GM19455 (cell line): ENCODE results near the gene SLC6A6.

ENCODE experiments used
- ATAC-seq: cut with Tn5 transposase; IDR thresholded peaks from one replicate; pipeline ENCODE4 v1.9.1; 2021; ENCODE audit not compliant: unreplicated experiment

Gene SLC6A6

GRCh38 chr3:14481646-14482036 is 79.2 kb downstream of the SLC6A6 start:
- no peak for ATAC-seq

- no peak for ATAC-seq
Observed at GRCh38 chr3:14482271-14482721, 79.9 kb downstream of the SLC6A6 start.

GRCh38 chr3:14483286-14483685 is 80.9 kb downstream of the SLC6A6 start:
- no peak for ATAC-seq

GRCh38 chr3:14484741-14485140 is 82.3 kb downstream of the SLC6A6 start:
- no peak for ATAC-seq

- no peak for ATAC-seq
Observed at GRCh38 chr3:14485981-14486380, 83.6 kb downstream of the SLC6A6 start.

- no peak for ATAC-seq
Observed at GRCh38 chr3:14486460-14486859, 84.1 kb downstream of the SLC6A6 start.

GRCh38 chr3:14487086-14487485 is 84.7 kb downstream of the SLC6A6 start:
- no peak for ATAC-seq

- no peak for ATAC-seq
Observed at GRCh38 chr3:14487821-14488220, 85.4 kb downstream of the SLC6A6 start.

- ATAC-seq: no peak
Observed at GRCh38 chr3:14488286-14489041, 86.1 kb downstream of the SLC6A6 start.

GRCh38 chr3:14489641-14490040 is 87.2 kb downstream of the SLC6A6 start:
- no peak for ATAC-seq

- no peak for ATAC-seq
Observed at GRCh38 chr3:14490255-14490654, 87.8 kb downstream of the SLC6A6 start.

- no peak for ATAC-seq
Observed at GRCh38 chr3:14490831-14491230, 88.4 kb downstream of the SLC6A6 start.

GRCh38 chr3:14491396-14492190 is 89.2 kb downstream of the SLC6A6 start:
- ATAC-seq: no peak

GRCh38 chr3:14492948-14493881 is 90.8 kb downstream of the SLC6A6 start:
- no peak for ATAC-seq

GRCh38 chr3:14494279-14494972 is 92.0 kb downstream of the SLC6A6 start:
- no peak for ATAC-seq

- no peak for ATAC-seq
Observed at GRCh38 chr3:14494973-14495300, 92.5 kb downstream of the SLC6A6 start.

- no peak for ATAC-seq
Observed at GRCh38 chr3:14496351-14496750, 93.9 kb downstream of the SLC6A6 start.

GRCh38 chr3:14497321-14497720 is 94.9 kb downstream of the SLC6A6 start:
- ATAC-seq: no peak

GRCh38 chr3:14502472-14502871 is 100.1 kb downstream of the SLC6A6 start:
- no peak for ATAC-seq

- no peak for ATAC-seq
Observed at GRCh38 chr3:14503033-14503705, 100.8 kb downstream of the SLC6A6 start.
